Endothelial cell (in vitro differentiated cells): ENCODE results near the gene ZNF850. TPM values are rescaled to one million over a fixed set of nuclear protein-coding genes. Genes with fewer than 3 reads are reported as not detected.
A peak's percentile ranks its signal among the peaks of the same experiment; 100 is the strongest.

ENCODE experiments used
- DNase-seq: peaks from one replicate; pipeline ENCODE4 v3.0.0; 2021; ENCODE audit warnings: low spot score
- H3K27ac Mint-ChIP-seq: one replicate; pipeline ENCODE4 v1.8.0; 2021; ENCODE audit warnings: mixed read lengths, inconsistent platforms; ENCODE audit not compliant: unreplicated experiment
- H3K27me3 Mint-ChIP-seq: one replicate; pipeline ENCODE4 v1.8.0; 2021; ENCODE audit warnings: mild to moderate bottlenecking, moderate library complexity, mixed read lengths, inconsistent platforms; ENCODE audit not compliant: unreplicated experiment
- H3K36me3 Mint-ChIP-seq: one replicate; pipeline ENCODE4 v1.8.0; 2021; ENCODE audit warnings: mild to moderate bottlenecking, low read depth, mixed read lengths, inconsistent platforms; ENCODE audit not compliant: unreplicated experiment
- H3K4me1 Mint-ChIP-seq: one replicate; pipeline ENCODE4 v1.8.0; 2021; ENCODE audit warnings: mild to moderate bottlenecking, mixed read lengths, inconsistent platforms; ENCODE audit not compliant: unreplicated experiment
- H3K4me3 Mint-ChIP-seq: one replicate; pipeline ENCODE4 v1.8.0; 2021; ENCODE audit warnings: mild to moderate bottlenecking, mixed read lengths, inconsistent platforms; ENCODE audit not compliant: unreplicated experiment
- H3K9me3 Mint-ChIP-seq: one replicate; pipeline ENCODE4 v1.8.0; 2021; ENCODE audit warnings: mixed read lengths, inconsistent platforms; ENCODE audit not compliant: unreplicated experiment
- total RNA-seq: library from RNA; stranded (reverse); fragmentation: NEBNext Ultra II Directional; extraction: Animal tissue kit (Norgen Biotek cat#: 25700); gene quantifications from one replicate; pipeline ENCODE4 v1.2.1, GENCODE V29; 2021; ENCODE audit not compliant: unreplicated experiment
- TF ChIP-seq, protein P1 (sequence below): fragments of 200-600 bp; sonication (generic); IDR thresholded peaks from one replicate; pipeline ENCODE4 v1.5.0; 2021; ENCODE audit warnings: antibody characterized with exemption; ENCODE audit not compliant: unreplicated experiment

ZNF850 gene
- total RNA-seq, 1 donor from 2014 or later = 7.0 TPM

DNA sequence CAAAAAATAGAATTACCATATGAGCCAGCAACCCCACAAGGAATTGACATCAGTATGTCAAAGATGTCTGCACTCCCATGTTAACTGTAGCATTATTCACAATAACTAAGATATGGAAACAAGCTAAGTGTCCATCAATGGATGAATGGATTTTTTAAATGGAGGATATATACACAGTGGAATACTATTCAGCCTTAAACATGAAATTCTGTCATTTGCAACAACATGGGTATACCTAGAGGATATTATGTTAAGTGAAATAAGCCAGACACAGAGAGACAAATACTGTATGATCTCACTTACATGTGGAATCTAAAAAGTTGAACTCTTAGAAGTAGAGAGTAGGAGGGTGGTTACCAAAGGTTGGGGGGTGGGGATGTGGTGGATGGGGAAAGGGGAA is 93.2 kb downstream of the ZNF850 start:
- Mint-ChIP-seq H3K4me1 (no peaks in the 10 kb centered on the region), H3K36me3 (peaks cover 47% of the 10 kb centered on the region), H3K4me3 (no peak overlapping the region), H3K27me3 (no peaks in the 10 kb centered on the region), H3K9me3 (peaks cover 9% of the 10 kb centered on the region), H3K27ac (no peak overlapping the region)
- TF ChIP-seq, protein P1, sequence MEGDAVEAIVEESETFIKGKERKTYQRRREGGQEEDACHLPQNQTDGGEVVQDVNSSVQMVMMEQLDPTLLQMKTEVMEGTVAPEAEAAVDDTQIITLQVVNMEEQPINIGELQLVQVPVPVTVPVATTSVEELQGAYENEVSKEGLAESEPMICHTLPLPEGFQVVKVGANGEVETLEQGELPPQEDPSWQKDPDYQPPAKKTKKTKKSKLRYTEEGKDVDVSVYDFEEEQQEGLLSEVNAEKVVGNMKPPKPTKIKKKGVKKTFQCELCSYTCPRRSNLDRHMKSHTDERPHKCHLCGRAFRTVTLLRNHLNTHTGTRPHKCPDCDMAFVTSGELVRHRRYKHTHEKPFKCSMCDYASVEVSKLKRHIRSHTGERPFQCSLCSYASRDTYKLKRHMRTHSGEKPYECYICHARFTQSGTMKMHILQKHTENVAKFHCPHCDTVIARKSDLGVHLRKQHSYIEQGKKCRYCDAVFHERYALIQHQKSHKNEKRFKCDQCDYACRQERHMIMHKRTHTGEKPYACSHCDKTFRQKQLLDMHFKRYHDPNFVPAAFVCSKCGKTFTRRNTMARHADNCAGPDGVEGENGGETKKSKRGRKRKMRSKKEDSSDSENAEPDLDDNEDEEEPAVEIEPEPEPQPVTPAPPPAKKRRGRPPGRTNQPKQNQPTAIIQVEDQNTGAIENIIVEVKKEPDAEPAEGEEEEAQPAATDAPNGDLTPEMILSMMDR = no peak
- no peak for DNase-seq

DNA sequence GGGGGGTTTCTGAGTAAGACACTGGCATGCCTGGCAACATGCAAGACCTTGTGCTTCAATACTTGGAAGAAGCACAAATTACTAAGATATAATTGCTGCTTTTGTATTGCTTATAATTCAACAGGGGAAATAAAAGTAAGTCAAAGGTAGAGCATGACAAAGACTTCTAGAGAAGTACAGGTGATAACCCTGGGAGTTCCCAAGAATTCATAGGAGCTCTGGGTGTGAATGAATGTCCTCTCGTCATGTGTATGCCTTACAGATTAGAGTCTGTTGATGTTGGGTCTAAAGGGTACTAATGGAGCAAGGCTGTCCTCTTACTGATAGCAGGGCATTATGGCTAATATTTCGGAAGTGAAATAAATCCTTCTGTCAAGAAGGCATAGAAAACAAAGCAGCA is 98.4 kb downstream of the ZNF850 start:
- no peak overlapping the region for H3K27ac Mint-ChIP-seq
- H3K36me3 Mint-ChIP-seq = peaks cover 56% of the 10 kb centered on the region
- DNase-seq = no peak
- H3K27me3 Mint-ChIP-seq = peaks cover 9% of the 10 kb centered on the region
- peak overlapping the region; percentile 35 for H3K4me3 Mint-ChIP-seq
- no peaks in the 10 kb centered on the region for H3K4me1 Mint-ChIP-seq
- TF ChIP-seq, protein P1 = no peak
- peaks cover 16% of the 10 kb centered on the region for H3K9me3 Mint-ChIP-seq

DNA sequence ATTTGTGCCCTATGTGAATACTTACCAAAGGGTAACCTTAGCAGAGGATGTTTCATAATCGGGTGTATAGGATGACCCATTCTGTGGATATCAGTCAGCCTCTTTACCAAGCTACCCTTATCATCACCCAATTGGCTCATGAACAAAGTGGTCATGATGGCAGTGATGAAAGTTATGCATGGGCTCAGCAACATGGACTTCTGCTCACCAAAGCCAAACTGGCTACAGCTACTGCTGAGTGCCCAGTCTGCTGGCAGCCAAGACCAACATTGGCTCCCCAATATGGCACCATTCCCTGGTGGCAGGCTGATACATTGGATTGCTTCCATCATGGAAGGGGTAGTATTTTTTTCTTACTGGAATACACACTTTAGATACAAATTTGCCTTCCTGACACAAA is 100.2 kb downstream of the ZNF850 start:
- peaks cover 8% of the 10 kb centered on the region for H3K9me3 Mint-ChIP-seq
- TF ChIP-seq, protein P1 = no peak
- no peak overlapping the region for H3K4me3 Mint-ChIP-seq

DNA sequence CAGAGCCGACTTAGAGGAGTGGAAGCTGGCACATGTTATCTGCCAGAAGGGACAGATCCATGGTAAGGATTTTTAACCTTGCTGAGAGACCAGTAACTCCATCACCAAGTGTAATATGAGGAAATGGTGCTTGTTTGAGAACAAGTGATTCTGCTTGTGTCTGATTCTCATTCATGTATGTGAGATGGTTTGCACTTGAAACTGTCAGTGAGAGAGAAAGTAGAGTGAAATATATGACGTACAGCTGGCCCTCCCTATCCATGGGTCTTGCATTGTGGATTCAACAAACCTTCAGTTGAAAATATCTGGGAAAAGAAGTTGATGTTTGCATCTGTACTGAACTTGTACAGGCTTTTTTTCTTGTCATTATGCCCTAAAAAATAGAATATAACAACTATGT is 104.0 kb downstream of the ZNF850 start:
- peaks cover 13% of the 10 kb centered on the region for H3K27me3 Mint-ChIP-seq

More for the DNA sequence above, 100.2 kb downstream of the ZNF850 start:
- H3K4me1 Mint-ChIP-seq = peaks cover 6% of the 10 kb centered on the region
- H3K36me3 Mint-ChIP-seq = peaks cover 50% of the 10 kb centered on the region
- H3K27me3 Mint-ChIP-seq = peaks cover 9% of the 10 kb centered on the region
- no peak for DNase-seq
- no peak overlapping the region for H3K27ac Mint-ChIP-seq

DNA sequence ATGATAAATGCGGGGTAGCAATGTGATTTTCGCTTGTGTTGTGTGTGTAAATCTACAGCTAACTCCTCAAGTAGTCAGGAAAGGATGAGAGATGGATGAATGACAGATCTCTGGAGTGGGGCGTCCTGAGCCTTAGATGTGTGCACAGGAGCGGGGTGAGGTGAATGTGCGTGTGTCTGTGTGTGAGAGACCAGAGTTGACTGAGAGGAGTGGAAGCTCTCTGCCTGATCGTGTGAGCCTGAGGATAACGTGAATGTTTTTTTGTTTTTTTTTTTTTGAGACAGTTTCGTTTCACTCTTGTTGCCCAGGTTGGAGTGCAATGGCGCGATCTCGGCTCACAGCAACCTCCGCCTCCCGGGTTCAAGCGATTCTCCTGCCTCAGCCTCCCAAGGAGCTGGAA is 106.8 kb downstream of the ZNF850 start:
- TF ChIP-seq, protein P1 = no peak
- no peak for DNase-seq
- H3K4me1 Mint-ChIP-seq = peaks cover 23% of the 10 kb centered on the region
- H3K27ac Mint-ChIP-seq = peak overlapping the region; percentile 53
- peaks cover 6% of the 10 kb centered on the region for H3K27me3 Mint-ChIP-seq
- peak overlapping the region; percentile 100 for H3K4me3 Mint-ChIP-seq
- H3K36me3 Mint-ChIP-seq = peaks cover 73% of the 10 kb centered on the region
- H3K9me3 Mint-ChIP-seq = peaks cover 9% of the 10 kb centered on the region

More for the DNA sequence above, 104.0 kb downstream of the ZNF850 start:
- Mint-ChIP-seq H3K9me3 (peaks cover 14% of the 10 kb centered on the region), H3K27ac (no peak overlapping the region), H3K4me1 (peaks cover 23% of the 10 kb centered on the region), H3K36me3 (peaks cover 70% of the 10 kb centered on the region), H3K4me3 (peak overlapping the region; percentile 66)
- DNase-seq = no peak
- TF ChIP-seq, protein P1 = no peak

Other genes starting within 250 kb of the ZNF850 start
- gene ZNF260, start 244.5 kb downstream of the ZNF850 start, total RNA-seq = 20.6 TPM
- gene ZNF529, start 199.5 kb downstream of the ZNF850 start, total RNA-seq = 19.0 TPM
- 12.5 TPM for gene ZNF382, start 167.5 kb downstream of the ZNF850 start, total RNA-seq
- gene ZNF461, start 106.0 kb downstream of the ZNF850 start, total RNA-seq = 9.2 TPM
- 9.7 TPM for gene ZNF567, start 85.2 kb downstream of the ZNF850 start, total RNA-seq
- gene ZNF790, start 65.6 kb upstream of the ZNF850 start, total RNA-seq = 12.3 TPM
- gene ZNF345, start 78.1 kb upstream of the ZNF850 start, total RNA-seq = 9.6 TPM
- gene ZNF829, start 143.5 kb upstream of the ZNF850 start, total RNA-seq = 2.8 TPM
- 7.1 TPM for gene ZNF568, start 143.5 kb upstream of the ZNF850 start, total RNA-seq